Ovary (tissue), 9 donors: ENCODE data around the gene DNAH11. TPM values are rescaled to one million over a fixed set of nuclear protein-coding genes. Genes with fewer than 3 reads are reported as not detected.

Source experiments
- DNase-seq, 5 donors: peaks; one replicate each; pipeline ENCODE4 v3.0.0-alpha.2; 2019 to 2020
- H3K27ac ChIP-seq, 2 donors: fragments of 200-600 bp; one replicate each; pipeline versions ENCODE4 v1.5.1 to v1.8.0; 2019 to 2022
- H3K27me3 ChIP-seq: fragments of 200-600 bp; one replicate; pipeline ENCODE4 v1.8.0; 2022
- H3K36me3 ChIP-seq: fragments of 200-600 bp; sonication (generic); one replicate; pipeline ENCODE4 v1.5.1; 2019
- H3K4me1 ChIP-seq: one replicate; pipeline ENCODE4 v1.8.1; 2013; ENCODE audit warnings: mild to moderate bottlenecking, moderate library complexity; ENCODE audit not compliant: insufficient read depth
- H3K4me3 ChIP-seq: fragments of 200-600 bp; sonication (generic); one replicate; pipeline ENCODE4 v1.5.1; 2017
- H3K9me3 ChIP-seq, 2 donors: fragments of 200-600 bp in 1 of 2; sonication (generic) in 1 of 2; one replicate each; pipeline versions ENCODE4 v1.5.1 to v1.8.1; 2013 to 2019; ENCODE audit warnings: mild to moderate bottlenecking in 1 of 2, moderate library complexity in 1 of 2
- CTCF ChIP-seq, 3 donors: fragments of 450-650 bp in 2 of 3; fragments of 200-600 bp in 1 of 3; IDR thresholded peaks; one replicate each; pipeline versions ENCODE4 v1.5.1 to v1.8.0; 2016 to 2022; ENCODE audit warnings: antibody characterized with exemption in 3 of 3, mild to moderate bottlenecking in 1 of 3
- EP300 ChIP-seq: sonication (generic); formaldehyde crosslinking; IDR thresholded peaks from one replicate; pipeline ENCODE4 v1.6.1; 2017; ENCODE audit warnings: antibody characterized with exemption
- POLR2A ChIP-seq: fragments of 450-650 bp; IDR thresholded peaks from one replicate; pipeline ENCODE4 v1.6.1; 2017; ENCODE audit warnings: antibody characterized with exemption, mild to moderate bottlenecking, moderate library complexity
- WGBS, 3 donors: extraction: QIAGEN DNeasy Blood & Tissue Kit in 1 of 3; methylation state at CpG; one replicate each; pipeline versions ENCODE4 v1.1.5 to v1.1.7; 2013 to 2017; 5-methylcytosine and 5-hydroxymethylcytosine counted together
- intact Hi-C, 4 donors: fragments of 100-400 bp; cut with DNase I; formaldehyde crosslinking; loops; one replicate each; pipeline versions ENCODE4 v1.11.0 to v1.15.1; 2022 to 2023
- polyA plus RNA-seq, 2 donors: library from polyadenylated mRNA; stranded (reverse); fragments of 200-250 nt in 1 of 2; fragments of 350-450 nt in 1 of 2; fragmentation: Illumina TruSeq in 1 of 2; extraction: RNeasy Lipid Tissue Mini Kit (QIAGEN cat#74804) in 1 of 2; gene quantifications; one replicate each; pipeline ENCODE4 v1.2.3, GENCODE V29; 2013 to 2014
- total RNA-seq, 7 donors: library from RNA; depleted of rRNA in 2 of 7; stranded (reverse); fragments of >200 nt in 2 of 7; fragmentation: NEBNext Ultra II Directional in 3 of 7; extraction: Animal tissue kit (Norgen Biotek cat#: 25700) in 3 of 7; gene quantifications; one replicate each; pipeline versions ENCODE4 v1.1.0 to v1.2.4, GENCODE V29; 2016 to 2023
- donor health status: DM: no; HTN: no; CAD: no; lungs with moderate emphysema.
- donor health status: DM: no; HTN: no; CAD: no.
- donor health status: Bipolar disorder and iron deficiency.
- donor health status: DM: yes; HTN: yes; CAD: no.
- donor health status: DM: no; HTN: no; CAD: no.
- donor health status: DM: yes; HTN: yes; CAD: no.

The DNAH11 gene
- total and polyA plus RNA-seq, 9 donors = 0.05 to 44.3 (median 2.6) TPM

GRCh38 chr7:21706131-21706530, 163.3 kb downstream of the DNAH11 start:
- H3K4me1 ChIP-seq = no peaks in the 10 kb centered on the region
- H3K36me3 ChIP-seq = no peaks in the 10 kb centered on the region
- WGBS, 3 donors = 87 to 92% (median 90%) methylated on average over 3 of the region's 3 CpGs
- intact Hi-C loops = no loop called here
- DNase-seq = no peak
- H3K4me3 ChIP-seq = no peak overlapping the region
- H3K27ac ChIP-seq = no peak overlapping the region
- H3K9me3 ChIP-seq = no peaks in the 10 kb centered on the region
- no peaks in the 10 kb centered on the region for H3K27me3 ChIP-seq
- no peak for TF ChIP-seq POLR2A
- no peak for TF ChIP-seq EP300
- no peak for TF ChIP-seq CTCF (IDR thresholded peaks at IDR 0.05)

GRCh38 chr7:21707566-21707965, 164.7 kb downstream of the DNAH11 start:
- no peaks in the 10 kb centered on the region for H3K9me3 ChIP-seq
- no peak overlapping the region for H3K4me3 ChIP-seq
- 82 to 87% (median 87%) methylated on average over 7 of the region's 7 CpGs for WGBS, 3 donors
- H3K4me1 ChIP-seq = no peaks in the 10 kb centered on the region
- TF ChIP-seq CTCF (IDR thresholded peaks at IDR 0.05) (no peak), POLR2A (no peak), EP300 (no peak)
- no peak overlapping the region for H3K27ac ChIP-seq
- DNase-seq = no peak
- H3K27me3 ChIP-seq = no peaks in the 10 kb centered on the region
- intact Hi-C loops = no loop called here
- no peaks in the 10 kb centered on the region for H3K36me3 ChIP-seq

- intact Hi-C loops = no loop called here
- Histone ChIP-seq H3K4me1 (no peaks in the 10 kb centered on the region), H3K9me3 (no peaks in the 10 kb centered on the region), H3K27me3 (no peaks in the 10 kb centered on the region), H3K4me3 (no peak overlapping the region), H3K27ac (no peak overlapping the region), H3K36me3 (no peaks in the 10 kb centered on the region)
- 71 to 88% (median 87%) methylated on average over 6 of the region's 6 CpGs for WGBS, 3 donors
- DNase-seq = no peak
- TF ChIP-seq POLR2A = no peak
- TF ChIP-seq CTCF (IDR thresholded peaks at IDR 0.05) = no peak
- TF ChIP-seq EP300 = no peak
These were observed 165.3 kb downstream of the DNAH11 start for GRCh38 chr7:21708096-21708495.

GRCh38 chr7:21717323-21717722, 174.5 kb downstream of the DNAH11 start:
- 86 to 88% (median 87%) methylated on average over 5 of the region's 5 CpGs for WGBS, 3 donors
- DNase-seq = no peak
- Histone ChIP-seq H3K4me3 (no peak overlapping the region), H3K27me3 (no peaks in the 10 kb centered on the region), H3K36me3 (no peaks in the 10 kb centered on the region), H3K9me3 (no peaks in the 10 kb centered on the region), H3K27ac (no peak overlapping the region), H3K4me1 (no peaks in the 10 kb centered on the region)
- intact Hi-C loops = no loop called here
- no peak for TF ChIP-seq POLR2A
- no peak for TF ChIP-seq CTCF (IDR thresholded peaks at IDR 0.05)
- TF ChIP-seq EP300 = no peak

GRCh38 chr7:21718391-21718790, 175.6 kb downstream of the DNAH11 start:
- no peak overlapping the region for H3K4me3 ChIP-seq
- H3K9me3 ChIP-seq = no peaks in the 10 kb centered on the region
- H3K27ac ChIP-seq = no peak overlapping the region
- no peaks in the 10 kb centered on the region for H3K36me3 ChIP-seq
- H3K4me1 ChIP-seq = no peaks in the 10 kb centered on the region
- DNase-seq = no peak
- no peaks in the 10 kb centered on the region for H3K27me3 ChIP-seq
- intact Hi-C loops = no loop called here
- TF ChIP-seq EP300 (no peak), POLR2A (no peak), CTCF (IDR thresholded peaks at IDR 0.05) (no peak)
